GM18873 (cell line): Measurements from ENCODE around the gene PTPRN2.
"Not testable (repeated sequence)": the region's sequence is repeated elsewhere in the genome, so short reads cannot be mapped to it uniquely, and the experiment has no call there.

ENCODE experiments used
- ATAC-seq: cut with Tn5 transposase; IDR thresholded peaks from one replicate; pipeline ENCODE4 v1.9.1; 2021; ENCODE audit warnings: mild to moderate bottlenecking, moderate library complexity, moderate number of reproducible peaks; ENCODE audit not compliant: unreplicated experiment, low FRiP score

The PTPRN2 gene

GRCh38 chr7:157709531-157710251, 877.9 kb downstream of the PTPRN2 start:
- ATAC-seq: no peak

- no peak for ATAC-seq
Observed at GRCh38 chr7:157708919-157709295, 878.7 kb downstream of the PTPRN2 start.

- no peak for ATAC-seq
Observed at GRCh38 chr7:157707983-157708918, 879.4 kb downstream of the PTPRN2 start.

GRCh38 chr7:157704365-157704764, 883.3 kb downstream of the PTPRN2 start:
- ATAC-seq: no peak

GRCh38 chr7:157703534-157704195, 884.0 kb downstream of the PTPRN2 start:
- no peak for ATAC-seq

GRCh38 chr7:157703131-157703530, 884.5 kb downstream of the PTPRN2 start:
- ATAC-seq: no peak

- no peak for ATAC-seq
Observed at GRCh38 chr7:157702311-157703023, 885.2 kb downstream of the PTPRN2 start.

- ATAC-seq: not testable (repeated sequence)
Observed at GRCh38 chr7:157701395-157702180, 886.0 kb downstream of the PTPRN2 start.

GRCh38 chr7:157700231-157701005, 887.2 kb downstream of the PTPRN2 start:
- no peak for ATAC-seq

GRCh38 chr7:157699357-157700013, 888.1 kb downstream of the PTPRN2 start:
- ATAC-seq: no peak

GRCh38 chr7:157697287-157697686, 890.3 kb downstream of the PTPRN2 start:
- not testable (repeated sequence) for ATAC-seq

- ATAC-seq: not testable (repeated sequence)
Observed at GRCh38 chr7:157695609-157696008, 892.0 kb downstream of the PTPRN2 start.

- no peak for ATAC-seq
Observed at GRCh38 chr7:157694376-157694665, 893.3 kb downstream of the PTPRN2 start.

- ATAC-seq: no peak
Observed at GRCh38 chr7:157693521-157694375, 893.9 kb downstream of the PTPRN2 start.

- ATAC-seq: no peak
Observed at GRCh38 chr7:157693071-157693520, 894.5 kb downstream of the PTPRN2 start.

- no peak for ATAC-seq
Observed at GRCh38 chr7:157692460-157693011, 895.1 kb downstream of the PTPRN2 start.
